ENCODE measurements around the gene CARS2.

CARS2 gene

GRCh38 chr13:110651271-110651670 is 54.6 kb downstream of the CARS2 start:
- no peak for DNase-seq

DNA sequence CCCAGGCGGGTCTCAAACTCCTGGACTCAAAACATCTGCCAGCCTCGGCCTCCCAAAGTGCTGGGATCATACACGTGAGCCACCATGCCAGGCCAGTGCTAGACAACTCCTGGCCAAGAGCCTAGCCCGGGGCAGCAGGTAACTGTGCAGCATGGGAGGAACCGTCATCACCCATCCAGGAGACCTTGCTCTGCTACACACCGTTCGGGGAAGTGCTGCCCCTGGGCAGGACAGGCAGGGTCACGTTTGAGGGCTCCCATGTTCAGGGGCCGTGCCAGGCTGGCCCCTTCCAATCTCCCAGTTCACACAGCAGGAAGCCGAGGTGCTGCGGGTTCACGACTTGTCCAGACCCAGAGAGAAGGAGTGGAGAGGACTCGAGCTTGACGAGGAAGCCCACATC is 55.5 kb downstream of the CARS2 start:
- no peak for DNase-seq

DNA sequence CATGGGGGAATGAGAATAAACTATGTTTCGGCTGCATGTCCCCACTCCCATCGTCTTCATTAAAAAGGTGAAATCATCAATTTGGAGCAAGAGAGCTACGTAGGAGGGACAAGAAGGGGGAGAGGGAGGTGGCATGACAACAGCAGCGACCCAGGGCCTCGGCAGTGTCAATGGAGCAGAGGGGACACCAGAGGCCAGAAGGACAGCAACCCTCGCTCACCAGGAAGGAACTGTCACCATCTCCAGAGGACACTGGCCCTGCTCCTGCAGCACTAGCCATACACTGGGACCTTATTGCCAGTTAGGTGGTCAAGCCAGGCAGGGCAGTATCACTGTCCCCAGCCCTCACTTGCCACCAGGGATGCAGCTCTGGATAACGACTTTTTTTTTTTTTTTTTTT is 56.4 kb downstream of the CARS2 start:
- no peak for DNase-seq

DNA sequence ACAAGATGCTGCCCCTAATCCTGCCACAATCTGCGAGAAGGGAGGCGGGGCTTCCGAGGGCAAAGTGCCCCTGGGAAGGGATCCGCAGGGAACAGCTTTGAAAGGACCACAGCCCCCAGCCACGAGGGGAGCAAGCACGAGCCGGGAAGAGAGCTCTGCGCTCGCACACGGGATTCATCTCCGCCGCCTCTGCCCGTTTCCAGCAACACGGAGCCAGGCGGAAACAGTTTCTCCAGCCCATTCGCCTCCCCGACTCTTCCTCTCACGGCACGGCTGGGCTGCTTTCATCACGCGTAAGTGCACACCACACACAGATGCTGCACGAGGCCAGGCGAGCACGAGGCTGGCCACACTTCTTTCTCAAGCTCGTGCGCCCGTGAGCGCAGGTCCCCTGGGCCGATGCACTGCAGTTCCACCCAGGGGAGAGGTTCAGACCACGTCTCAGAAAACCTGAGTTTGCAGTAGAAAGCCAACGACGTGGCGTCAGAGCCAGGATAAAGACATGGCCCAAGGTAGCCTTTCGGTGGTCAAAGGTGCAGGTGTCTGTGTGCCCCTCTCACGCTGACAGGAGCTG is 57.0 kb downstream of the CARS2 start:
- no peak for DNase-seq

DNA sequence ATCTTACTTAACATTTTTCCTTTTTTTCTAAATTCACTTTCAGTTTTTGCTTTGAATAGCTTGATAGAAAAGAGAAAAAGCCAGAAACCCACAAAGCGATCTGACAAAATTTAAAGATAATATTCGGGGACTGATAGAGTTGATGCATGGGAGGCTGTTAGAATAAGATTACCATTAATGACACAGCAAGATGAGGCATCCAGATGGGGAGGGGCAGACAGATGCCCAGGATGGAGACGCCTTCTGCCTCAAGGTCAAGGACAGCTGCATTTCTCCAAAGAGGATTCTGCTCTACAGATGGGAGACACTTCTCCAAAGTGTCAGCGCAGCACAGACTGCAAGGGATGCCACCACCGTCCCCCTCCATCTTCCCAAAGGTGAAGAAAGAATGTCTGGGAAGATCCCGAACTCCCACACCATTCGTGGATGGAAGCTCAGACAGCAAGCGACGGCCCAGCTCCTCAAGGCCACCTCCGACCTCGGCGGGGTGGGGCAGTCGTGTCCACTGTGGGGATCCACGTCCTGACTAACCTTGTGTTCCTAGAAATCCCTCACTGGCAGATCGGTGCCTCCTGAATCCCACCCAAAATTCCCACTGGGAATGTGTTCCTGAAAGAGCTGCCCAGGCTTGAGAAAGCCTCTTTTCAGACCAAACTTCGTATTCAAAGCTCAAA is 57.6 kb downstream of the CARS2 start:
- DNase-seq: no peak

DNA sequence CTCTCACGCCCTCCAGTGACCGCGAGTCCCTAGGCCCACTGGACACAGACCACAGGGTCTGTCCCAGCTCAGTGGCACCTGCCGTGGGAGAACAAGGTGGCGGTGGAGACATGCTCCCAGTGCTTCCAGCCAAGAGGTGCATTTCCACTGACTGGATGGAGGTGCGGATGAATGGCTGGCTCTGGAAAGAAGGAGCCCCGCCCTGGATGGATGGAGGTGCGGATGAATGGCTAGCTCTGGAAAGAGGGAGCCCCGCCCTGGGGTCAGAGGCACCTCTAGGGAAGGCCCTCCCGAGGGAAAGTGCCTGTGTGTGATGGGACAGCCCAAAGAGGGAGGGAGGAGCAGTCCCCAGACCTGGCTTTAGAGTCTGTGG is 58.6 kb downstream of the CARS2 start:
- DNase-seq: no peak

DNA sequence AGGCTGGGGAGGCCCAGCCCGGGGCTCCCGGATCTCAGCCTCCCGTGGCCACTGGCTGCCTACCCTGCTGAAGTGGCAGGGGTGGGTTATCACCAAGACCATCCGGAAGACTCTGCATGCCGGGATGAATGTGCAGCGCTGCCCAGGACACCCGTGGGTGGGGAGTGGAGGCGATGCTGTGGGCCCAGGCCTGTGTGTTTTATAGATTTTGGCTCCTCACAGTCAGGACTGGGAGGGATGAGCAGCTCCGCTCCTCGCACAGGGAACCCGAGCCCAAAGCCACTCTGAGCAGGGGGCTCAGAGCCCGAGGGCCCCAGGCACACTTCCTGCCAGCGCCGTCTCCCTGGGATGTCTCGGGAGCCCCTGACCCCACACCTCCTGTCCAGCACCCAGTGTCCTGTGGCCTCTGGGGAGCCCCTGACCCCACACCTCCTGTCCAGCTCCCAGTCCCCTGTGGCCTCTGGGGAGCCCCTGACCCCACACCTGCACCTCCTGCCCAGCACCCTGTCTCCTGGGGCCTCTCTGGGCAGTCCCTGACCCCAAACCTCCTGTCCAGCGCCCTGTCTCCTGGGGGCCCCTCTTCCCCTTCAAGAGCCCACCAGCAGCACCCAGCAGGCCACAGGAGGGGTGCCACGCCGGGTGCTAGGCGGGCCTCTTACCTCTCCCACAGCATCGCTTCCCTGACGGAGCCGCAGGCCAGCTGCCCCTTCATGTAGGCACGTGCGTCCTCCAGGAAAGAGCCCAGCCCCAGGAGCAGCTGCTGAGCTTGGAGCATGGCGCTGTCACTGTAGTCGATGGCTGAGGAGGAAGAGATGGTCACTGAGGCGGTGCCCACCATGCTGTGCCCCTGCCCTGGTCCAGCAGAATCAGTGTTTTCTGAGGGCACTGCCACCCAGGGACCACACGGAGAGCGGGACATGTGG is 59.2 kb downstream of the CARS2 start:
- no peak for DNase-seq

DNA sequence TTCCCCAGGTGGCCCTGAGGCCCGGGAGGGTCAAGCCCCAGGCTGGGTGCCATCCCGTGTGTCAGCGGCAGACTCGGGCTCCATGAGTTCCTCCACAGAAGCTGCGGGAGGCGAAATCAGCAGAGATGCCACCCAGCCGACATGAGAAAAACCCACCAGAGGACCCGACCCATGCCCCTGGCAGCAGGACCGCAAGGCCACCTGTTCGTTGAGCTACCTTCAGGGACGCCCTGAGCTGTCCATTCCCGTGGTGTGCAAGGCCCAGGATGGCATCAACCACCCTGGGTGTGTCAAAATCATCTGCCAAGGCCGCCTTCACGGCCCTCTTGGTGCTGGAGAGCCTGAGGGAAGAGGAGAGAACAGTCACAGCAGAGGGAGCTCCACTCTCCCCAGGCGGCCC is 60.2 kb downstream of the CARS2 start:
- no peak for DNase-seq

- DNase-seq: peak; percentile 84
Observed at GRCh38 chr13:110644892-110645521, 60.9 kb downstream of the CARS2 start.

DNA sequence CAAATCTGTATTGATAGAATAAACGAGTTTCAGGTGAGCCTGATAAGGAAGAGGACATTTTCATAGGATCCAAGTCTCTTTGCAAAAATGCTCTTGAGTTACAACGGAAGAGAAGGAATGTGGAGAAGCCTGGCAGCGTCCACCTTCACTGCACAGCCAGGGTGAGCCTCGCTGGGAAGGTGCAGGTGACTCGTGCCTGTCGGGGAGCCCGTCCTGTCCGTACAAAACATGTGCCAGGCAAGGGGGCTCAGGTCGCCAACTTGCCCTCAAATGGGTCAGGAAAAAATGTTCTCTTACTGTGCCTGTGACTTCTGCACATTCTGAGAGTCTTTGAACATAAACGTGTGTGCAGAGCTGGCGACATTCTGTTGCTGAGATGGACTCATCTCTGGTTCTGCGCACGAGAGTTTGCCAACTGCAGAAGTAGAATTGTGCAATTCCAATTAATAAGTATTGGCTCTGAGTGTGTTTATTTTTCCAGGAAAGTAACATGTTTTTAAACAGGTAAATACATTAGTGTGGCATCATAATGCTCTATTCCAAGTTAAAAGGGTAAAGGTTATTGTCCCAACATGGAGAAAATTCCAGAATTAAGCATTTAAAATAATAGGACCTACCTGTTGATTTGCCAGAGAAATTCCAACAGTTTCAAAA is 62.0 kb downstream of the CARS2 start:
- DNase-seq: no peak

GRCh38 chr13:110643324-110643723 is 62.6 kb downstream of the CARS2 start:
- DNase-seq: no peak

DNA sequence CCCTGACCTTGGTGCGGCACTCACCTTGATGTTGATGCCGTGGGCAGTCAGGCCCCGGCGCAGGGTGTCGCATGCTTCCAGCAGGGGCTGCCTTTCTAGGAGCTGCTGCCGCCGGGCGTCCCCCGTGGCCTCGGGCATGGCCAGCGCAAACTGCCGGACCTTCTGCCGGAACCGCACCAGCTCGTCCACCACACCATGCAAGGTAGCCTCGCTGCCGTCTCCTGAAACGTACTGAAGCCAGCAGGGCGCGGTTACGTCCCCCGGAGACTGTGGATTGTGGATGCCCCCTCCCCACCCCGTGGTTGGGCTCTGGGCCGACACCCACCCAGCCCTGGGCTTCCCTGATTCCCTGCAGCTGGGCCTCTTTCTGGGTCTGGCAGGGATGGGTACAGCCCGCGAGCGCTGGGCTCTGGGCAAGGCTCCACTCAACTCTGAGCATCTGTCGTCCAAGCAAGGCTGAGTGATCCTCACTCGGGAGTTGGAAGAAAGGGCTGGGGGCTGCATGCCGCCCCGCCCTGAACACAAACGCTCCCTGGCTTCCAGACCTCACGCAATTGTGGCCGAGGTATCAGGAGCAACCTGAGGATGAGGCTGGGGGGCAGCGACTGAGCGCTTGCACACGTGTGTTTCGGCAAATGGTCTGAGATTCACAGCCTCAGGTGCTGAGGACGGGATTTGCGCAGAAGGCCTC is 63.5 kb downstream of the CARS2 start:
- no peak for DNase-seq

GRCh38 chr13:110641055-110642015 is 64.6 kb downstream of the CARS2 start:
- no peak for DNase-seq

GRCh38 chr13:110640591-110641029 is 65.3 kb downstream of the CARS2 start:
- DNase-seq: no peak

DNA sequence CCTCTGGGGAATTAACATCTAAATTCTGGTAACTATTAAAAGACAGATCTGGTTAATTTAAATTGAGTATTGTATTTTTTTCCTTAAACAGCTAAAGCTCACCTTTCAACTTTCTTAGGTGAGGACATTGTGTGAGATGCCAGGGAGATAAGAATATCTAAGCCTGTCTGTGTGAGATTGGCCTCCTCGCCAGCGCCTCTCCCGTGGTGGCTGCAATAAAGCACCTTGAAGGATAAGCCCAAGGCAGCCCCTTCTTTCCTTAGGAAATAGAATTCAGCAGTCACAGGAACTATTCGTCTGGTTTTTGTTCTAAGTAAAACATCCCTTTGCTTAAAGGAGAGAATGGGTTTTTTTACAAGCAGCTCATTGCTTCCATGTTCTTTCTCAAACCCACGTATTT is 66.0 kb downstream of the CARS2 start:
- DNase-seq: no peak

DNA sequence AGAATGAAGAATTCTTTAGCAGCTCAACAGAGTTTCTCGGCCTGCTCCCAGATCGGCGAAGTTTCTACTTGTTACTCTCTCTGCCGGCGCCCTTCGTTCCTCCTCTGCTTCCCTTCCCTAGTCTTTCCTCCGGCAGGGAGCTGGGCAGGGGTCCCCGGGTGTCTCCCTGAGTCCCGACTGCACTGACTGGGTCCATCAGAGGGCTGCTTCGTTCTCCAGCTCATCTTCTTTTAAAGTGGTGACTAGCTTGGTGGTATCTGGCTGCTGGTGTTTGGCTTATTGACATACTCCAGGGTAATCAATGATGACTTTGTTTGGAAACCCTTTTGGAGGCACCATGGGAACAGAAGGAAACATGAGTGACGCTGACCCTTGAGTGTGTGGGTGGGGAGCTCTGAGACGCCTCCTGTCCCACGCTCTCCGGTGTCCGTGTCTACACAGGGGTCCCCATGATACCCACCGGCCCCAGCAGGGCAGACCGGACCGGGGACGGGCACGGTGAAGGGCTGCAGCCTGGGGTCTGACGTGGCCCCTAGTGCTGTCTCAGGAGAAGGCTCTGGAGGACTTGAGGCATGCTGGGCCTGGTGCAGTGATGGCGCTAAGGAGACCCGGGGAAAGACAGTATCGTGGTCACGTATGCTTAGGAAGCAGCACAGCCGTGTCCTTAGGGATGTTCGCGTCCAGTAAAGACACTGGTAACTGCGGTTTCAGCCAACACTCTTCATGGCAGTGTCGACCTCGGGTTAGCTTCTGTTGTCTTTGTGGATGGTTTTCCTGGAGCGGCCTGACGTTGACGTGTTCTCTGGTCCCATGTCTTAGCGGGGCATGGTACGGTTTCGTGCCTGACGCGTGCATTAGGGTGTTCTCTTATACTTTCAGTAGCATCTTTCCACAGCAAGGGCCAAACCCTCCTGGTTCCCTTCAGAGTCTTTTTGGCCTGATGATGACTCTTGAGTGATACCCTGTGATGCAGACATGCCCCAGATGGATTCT is 66.8 kb downstream of the CARS2 start:
- no peak for DNase-seq

- DNase-seq: no peak
Observed at GRCh38 chr13:110638257-110638656, 67.7 kb downstream of the CARS2 start.

DNA sequence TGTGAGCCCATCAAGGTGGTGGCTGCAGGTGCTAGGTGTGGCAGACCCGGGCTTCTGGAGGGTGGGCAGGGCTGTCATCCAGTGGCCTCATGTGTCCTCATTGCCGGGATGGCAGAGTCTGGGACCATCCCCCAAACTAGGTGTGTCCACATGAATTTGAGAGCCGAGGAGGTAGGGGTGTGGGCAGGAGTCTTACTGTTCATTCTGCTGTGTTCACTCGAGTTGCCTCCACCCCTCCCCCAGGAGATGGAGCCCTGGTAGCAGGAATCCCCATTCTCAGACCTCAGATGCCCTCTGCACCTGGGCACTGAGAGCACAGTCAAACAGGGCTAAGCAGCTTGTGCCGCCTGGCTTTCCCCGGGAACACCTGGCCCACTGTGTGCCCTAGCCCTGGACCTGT is 68.2 kb downstream of the CARS2 start:
- DNase-seq: no peak

GRCh38 chr13:110637275-110637674 is 68.6 kb downstream of the CARS2 start:
- DNase-seq: no peak

GRCh38 chr13:110636701-110637201 is 69.2 kb downstream of the CARS2 start:
- DNase-seq: no peak
